ENCODE results near the gene RBM8A.
"Not testable (repeated sequence)": the region's sequence is repeated elsewhere in the genome, so short reads cannot be mapped to it uniquely, and the experiment has no call there.

RBM8A gene

DNA sequence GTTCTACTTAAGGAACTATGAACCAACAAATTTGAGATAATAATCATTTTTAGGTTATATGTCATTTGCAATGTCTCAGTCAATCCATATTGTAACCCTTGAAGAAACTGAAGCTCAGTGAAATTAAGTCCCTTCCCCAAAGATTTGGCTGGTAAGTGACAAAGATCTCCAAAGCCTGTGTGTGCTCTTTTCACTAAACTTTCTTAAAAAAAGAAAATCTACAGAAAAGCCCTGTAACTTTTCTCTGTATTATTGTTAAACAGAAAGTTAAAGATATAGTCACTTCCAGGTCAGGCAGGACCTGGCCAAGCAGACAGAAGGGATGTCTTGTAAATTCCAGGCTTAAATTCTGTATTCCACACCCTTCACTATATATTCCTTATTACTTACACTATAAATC, 29.1 kb upstream of the RBM8A start:
- DNase-seq = no peak

DNA sequence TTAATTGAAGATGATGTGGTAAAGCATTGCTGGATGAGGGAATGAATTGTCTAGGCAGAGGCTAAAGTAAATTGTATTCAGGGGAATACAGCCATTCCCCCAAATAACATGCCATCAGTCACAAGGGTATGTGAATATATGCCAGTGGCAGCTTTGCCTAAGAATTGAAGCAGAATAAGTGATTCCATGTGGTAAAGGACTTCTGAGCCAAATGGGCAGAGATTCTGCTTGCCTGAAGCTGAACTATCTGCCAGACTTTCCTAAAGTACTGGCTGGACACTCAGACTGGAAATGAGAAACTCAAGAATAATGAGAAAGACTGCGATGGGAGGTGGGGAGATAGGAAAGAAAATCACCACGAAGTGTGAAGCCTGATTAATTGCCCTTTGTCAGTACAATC, 28.2 kb upstream of the RBM8A start:
- DNase-seq = no peak

DNA sequence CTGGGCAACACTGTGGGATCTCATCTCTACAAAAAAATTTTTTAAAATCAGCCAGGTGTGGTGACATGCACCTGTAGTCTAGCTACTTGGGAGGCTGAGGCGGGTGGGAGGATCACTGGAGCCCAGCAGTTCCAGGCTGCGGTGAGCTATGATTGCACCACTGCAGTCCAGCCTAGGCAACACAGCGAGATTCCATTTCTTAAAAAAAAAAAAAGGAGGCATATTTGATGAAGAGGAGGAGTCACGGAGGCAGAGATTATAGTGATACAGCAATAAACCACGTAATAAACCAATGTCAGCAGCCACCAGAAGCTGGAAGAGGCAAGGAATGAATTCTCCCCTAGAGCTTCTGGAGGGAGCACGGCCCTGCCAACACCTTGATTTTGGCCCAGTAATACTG, 26.6 kb upstream of the RBM8A start:
- DNase-seq = no peak

DNA sequence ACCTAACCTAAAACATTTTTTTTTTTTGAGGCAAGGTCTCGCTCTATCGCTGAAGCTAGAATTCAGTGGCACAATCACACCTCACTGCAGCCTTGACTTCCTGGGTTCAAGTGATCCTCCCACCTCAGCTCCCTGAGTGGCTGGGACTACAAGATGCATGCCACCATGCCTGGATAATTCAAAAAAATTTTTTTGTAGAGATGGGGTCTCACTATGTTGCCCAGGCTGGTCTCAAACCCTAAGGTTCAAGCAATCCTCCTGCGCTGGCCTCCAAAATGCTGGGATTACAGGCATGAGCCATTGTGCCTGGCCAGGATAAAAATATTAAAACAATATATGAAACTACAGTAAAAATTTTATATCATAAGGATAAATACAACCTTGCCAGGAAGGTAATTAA, 25.6 kb upstream of the RBM8A start:
- DNase-seq = no peak

DNA sequence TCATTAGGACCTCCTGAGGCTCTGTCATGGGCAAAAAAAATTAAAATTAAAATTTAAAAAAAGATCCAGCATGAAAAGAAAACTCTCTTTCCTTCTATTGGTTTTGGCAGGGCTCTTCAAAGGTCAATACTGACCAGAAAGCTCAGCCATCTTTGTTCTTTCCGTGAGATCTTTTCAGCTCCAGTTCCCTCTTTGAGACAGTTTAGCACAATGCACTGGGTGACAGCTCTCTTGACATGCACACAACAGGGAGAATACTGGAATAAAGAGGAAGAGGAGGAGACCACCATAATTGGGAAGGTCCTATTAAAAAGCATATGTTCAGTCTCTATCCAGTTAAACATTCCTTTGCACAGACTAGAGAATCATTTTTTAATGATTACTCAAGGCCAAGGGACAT, 24.2 kb upstream of the RBM8A start:
- no peak for DNase-seq

DNA sequence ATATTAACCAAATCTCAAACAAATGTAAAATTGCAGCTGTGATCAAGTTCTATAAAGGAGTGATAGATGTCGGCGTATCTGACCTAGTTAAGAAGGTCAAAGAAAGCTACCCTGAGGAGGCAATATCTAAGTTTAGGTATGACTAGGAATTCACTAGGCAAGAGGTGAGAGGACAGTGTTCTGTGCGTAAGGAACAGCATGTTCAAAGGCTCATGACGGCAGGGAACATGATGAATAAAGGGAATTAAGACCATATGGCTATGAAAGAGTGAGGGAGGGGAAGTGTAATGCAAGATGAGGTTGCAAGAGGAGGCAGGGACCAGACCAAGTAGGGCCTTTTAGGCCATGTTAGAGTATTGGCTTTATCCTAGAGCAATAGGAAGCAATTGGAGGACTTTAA, 21.9 kb upstream of the RBM8A start:
- DNase-seq = no peak

DNA sequence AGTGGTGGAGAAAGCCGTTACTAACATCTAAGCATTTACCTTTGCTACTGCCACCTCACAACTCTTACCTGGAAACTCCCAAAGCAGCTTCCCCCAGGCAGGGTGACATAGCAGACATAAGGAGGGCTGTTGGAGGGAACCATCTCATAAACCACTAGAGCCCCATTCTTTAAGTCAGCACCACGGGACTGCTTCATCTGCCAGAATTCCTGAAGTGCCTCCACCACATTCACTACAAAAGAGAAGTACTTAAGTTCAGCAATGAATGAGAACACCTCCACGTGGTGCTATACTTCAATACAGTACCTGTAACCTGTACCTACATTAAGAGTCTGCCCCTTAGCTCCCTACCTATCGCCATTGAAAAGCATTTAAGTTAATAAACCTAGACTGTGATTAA, 20.3 kb upstream of the RBM8A start:
- DNase-seq = no peak

DNA sequence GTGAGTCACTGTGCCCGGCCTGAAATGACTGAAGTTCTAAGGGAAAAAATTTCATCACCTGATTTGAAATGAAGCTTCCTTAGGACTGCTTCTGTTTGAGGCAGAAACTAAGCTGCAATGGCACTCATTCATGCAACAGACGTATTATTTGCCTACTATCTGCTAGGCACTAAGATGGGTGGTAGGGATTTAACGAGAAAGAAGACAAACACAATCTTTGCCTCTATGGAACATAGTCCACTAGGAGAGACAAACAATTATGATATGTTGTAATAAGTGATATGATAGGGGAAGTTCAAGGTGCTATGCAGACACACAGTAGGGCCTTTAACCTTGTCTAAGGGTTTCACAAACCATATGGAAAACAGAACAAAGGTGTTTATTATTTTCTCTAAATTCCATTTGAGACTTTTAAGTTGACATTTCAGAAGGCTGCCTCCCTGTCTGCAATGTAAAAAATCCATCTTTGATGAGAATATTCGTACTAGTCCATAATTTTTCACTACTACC, 19.2 kb upstream of the RBM8A start:
- DNase-seq = no peak

DNA sequence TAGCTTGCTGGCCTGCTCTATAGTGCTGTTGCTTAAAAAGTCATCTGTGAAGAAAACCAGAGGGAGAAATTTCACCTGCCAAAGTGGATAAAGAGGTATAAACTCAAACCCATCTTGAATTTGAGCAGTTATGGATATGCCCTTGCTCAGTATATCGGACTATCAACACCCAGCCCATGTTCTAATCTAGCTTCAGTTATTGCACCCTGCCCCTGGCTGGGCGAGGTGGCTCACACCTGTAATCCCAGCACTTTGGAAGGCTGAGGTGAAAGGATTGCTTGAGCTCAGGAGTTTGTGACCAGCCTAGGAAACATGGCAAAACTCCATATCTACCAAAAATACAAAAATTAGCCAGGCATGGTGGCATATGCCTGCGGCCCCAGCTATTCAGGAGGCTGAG, 17.2 kb upstream of the RBM8A start:
- DNase-seq = no peak

DNA sequence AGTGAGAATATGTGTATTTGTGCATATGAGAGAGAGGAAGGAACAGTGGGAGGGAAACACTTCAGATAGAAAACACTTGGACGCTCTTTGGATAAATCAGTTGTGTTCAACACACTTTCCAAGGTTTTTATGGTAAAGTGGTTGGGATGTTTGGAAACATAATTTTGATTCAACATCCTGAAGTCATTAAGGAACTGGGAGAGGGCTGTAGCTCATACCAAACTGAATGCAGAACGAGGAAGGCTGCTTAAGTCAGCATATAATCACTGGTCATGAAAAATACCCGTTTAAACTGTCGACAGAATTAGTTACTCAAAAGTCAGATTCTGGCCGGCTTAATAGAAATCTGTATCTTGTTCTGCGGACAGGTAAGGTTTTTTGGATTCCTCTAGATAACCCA, 15.6 kb upstream of the RBM8A start:
- no peak for DNase-seq

DNA sequence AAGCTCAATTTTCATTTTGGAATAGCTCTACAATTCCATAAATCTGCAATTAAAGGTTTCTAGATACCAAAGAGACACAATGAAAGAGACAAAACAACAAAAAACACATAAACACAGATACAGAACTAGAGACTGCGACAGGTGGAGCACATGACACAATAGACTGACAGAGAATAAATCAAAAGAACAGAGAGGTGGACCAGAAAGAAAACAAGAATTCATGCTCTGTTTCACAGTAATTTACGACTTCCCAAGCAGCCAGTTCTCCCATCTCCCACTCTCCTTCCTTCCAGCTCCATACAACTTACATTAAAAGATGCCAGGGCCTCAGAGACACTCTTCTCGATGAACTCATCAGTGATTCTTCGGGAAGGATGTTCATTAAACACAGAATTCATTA, 15.1 kb upstream of the RBM8A start:
- DNase-seq = no peak

DNA sequence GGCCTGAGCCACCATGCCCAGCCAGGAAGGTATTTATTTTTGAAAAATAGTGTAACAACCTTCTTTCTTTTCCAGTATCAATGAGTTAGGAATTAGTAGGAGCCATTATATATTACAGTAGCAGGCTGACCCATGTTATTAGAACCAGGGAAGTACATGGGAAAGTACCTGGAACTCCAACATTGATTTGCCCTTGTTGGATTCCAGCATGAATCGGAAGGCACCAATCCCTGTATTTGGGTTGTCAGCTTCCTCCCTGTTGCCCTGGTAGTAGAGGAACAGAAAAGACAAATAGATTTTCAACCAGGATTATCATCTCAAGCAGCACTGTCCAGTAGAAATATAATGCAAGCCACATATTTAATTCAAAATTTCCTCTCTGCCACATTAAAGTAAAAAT, 10.2 kb upstream of the RBM8A start:
- DNase-seq = no peak

DNA sequence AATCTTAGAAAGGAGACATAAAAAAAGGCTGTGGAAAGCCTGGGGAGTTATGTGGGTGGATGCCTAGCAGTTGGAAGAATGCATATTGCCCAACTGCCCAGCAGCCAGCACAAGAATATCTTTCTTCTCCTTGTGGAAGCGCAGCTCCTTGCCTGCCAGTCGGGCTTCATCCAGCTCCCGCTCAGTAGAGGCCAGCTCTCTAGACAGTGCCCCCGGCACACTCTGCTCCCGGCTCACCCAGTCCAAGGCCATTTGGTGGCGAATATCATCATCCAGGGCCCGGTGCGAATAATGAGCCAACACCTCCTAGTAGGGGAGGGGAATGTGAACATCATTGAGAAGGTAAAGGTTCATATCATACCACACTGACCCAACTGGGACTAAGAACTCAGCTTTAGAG, 9.0 kb upstream of the RBM8A start:
- DNase-seq = no peak

DNA sequence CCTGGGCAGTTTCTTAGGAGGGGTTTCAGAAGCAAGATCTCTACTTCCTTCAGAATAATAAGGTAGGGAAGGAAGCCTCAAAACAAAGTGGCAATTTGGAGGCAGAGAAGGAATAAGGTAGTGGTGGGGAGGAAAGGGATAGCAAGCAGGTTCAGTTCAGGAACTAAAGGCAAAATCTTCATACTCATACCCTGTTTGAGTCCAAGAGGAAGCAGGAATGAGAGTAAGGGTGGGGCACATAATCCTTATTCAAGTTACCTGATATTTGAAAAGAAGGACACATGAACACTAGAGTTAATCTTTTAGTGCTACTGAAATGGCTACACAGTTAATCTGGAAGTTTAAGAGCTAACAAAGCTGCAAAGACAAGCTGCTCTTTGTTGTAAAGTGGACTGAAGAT, 8.4 kb upstream of the RBM8A start:
- no peak for DNase-seq

DNA sequence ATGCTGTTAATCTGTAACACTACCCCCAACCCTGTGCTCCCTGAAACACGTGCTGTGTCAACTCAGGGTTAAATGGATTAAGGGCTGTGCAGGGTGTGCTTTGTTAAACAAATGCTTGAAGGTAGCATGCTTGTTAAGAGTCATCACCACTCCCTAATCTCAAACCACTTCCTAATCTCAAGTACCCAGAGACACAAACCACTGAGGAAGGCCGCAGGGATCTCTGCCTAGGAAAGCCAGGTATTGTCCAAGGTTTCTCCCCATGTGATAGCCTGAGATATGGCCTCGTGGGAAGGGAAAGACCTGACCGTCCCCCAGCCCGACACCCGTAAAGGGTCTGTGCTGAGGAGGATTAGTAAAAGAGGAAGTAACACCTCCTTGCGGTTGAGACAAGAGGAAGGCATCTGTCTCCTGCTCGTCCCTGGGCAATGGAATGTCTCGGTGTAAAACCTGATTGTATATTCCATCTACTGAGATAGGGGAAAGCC, 5.3 kb upstream of the RBM8A start:
- not testable (repeated sequence) for DNase-seq

DNA sequence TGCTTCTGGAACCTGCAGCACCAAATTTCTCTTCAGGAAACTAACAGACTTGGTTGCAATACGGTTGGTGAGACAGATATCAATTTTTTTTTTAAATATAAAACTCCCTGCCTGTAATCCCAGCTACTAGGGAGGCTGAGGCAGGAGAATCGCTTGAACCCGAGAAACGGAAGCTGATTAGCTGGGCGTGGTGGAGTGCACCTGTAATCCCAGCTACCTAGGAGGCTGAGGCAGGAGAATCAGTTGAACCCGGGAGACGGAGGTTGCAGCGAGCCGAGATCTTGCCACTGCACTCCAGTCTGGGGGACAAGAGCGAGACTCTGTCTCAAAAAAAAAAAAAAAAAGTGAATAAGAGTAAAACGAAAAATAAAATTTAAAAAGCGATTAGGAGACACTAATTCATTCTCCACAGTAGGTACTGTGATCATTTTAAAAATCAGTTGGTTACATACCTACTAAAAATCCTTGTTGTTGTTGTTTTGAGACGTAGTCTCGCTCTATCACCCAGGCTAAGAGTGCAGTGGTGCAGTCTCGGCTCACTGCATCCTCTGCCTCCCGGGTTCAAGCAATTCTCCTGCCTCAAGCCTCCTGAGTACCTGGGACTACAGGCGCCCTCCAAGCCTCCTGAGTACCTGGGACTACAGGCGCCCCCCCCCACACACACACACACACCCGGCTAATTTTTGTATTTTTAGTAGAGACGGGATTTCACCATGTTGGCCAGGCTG, 796 bp upstream of the RBM8A start:
- DNase-seq = no peak

DNA sequence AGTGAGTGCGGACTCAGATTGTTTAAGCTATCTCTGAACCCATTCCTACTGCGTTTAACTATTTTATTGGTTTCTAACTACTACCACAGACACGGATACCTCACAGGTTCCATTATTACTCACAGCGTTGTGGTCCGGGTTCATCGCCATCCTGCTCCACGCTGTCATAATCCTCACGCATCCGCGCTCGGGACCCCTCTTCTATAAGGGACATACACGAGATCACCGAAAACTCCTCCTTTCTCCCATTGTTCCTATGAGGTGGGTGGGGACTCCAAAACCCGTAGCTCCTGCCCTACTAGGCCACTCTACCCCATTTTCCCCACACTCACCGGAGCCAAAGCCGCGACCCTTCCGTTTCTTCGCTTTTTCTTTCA, 610 bp downstream of the RBM8A start:
- DNase-seq = no peak

DNA sequence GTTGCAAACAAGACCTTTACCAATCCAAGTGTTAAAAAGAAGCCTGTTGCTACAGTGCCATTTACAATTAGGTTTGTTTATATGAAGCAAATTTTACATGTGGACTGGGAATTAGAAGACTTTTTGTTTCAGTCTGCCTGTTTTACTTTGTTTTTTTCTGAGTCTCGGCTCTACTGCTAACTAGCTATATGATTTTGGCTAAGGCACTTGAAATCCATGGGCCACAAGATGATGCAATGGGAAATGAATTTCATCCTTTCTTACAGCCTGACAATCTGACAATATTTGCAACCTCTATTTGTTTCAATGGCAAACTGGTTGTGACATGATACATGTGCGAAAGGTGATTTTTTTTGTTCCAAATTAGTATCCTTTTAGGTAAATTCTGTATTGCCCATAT, 5.0 kb downstream of the RBM8A start:
- no peak for DNase-seq

DNA sequence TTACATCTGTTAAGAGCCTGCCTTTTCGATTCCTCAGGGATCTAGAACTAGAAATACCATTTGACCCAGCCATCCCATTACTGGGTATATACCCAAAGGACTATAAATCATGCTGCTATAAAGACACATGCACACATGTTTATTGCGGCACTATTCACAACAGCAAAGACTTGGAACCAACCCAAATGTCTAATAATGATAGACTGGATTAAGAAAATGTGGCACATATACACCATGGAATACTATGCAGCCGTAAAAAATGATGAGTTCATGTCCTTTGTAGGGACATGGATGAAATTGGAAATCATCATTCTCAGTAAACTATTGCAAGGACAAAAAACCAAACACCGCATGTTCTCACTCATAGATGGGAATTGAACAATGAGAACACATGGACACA, 7.0 kb downstream of the RBM8A start:
- not testable (repeated sequence) for DNase-seq

DNA sequence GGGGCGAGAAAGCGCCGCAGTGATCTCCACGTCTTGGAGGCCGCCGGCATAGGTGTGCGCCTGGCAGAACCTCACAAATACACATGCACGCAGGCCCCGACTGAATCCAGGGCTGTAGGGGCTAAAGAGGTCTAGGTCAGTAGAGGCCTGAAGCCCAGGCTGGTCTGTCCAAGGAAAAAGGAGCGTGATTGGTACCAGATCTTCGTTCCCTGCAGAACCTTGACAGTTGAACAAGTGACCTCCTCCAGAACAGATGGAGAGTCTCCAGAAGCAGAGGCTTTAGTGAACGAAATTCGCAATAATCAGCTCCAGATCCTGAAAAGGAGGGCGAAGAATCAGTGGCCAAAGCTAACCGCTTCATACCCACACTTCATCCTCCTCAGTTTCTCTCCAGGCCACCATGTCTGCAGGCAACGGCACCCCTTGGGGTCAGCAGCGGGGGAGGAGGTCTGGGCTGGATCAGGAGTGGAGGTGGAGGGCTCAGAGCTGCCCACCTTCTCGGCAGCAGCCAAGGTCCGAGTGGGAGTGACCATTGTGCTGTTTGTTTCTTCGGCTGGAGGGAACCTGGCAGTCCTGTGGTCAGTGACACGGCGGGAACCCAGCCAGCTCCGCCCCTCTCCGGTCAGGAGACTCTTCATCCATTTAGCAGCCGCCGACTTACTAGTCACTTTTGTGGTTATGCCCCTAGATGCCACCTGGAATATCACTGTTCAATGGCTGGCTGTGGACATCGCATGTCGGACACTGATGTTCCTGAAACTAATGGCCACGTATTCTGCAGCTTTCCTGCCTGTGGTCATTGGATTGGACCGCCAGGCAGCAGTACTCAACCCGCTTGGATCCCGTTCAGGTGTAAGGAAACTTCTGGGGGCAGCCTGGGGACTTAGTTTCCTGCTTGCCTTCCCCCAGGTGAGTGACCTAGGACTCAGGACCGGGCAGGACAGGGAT, 8.0 kb downstream of the RBM8A start:
- no peak for DNase-seq

DNA sequence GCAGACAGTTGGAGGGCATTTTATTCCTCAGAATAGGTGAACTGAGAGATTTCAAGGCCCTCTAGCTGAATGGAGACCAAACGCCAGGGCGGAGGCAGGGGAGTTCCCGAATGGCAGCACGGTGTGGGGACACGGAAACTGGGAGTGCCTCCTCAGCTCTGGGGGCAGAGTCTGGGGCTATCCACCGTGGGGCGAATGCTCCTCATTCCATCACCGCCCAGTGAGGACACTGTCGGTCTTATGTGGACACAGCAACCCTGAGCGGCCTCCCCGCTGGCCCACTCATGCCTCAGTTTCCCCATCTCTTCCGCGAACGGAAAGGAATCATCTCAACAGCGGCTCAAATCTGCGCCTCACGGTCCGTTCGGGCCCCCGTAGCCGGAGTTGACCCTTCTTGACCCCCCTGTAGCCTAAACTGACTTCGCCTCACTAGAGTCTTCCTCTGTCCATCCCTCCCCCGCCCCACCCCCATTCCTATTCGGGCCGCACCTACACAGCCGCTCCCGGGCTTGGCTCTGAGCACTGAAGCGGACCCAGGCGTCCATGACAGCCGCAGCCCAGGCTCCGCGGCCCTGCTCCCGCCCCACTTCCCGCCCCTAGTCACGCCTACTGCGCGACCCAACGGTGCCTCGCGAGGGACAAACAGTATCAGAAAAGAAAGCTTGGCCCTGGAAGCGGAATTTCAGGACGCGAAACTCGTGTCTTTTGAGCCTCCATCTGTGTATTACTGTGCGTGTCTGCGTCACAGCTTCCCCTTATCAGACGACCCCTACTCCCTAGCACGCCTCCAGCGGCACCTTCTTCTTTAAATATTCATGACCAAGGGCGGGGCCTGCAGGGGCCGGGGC, 8.9 kb downstream of the RBM8A start, which contains the start of gene PEX11B:
TSS of gene PEX11B (minus strand) at position 574 of the 848 bp plus-strand sequence. CDS start at position 545, 29 bp downstream.
- DNase-seq = peak; percentile 51

DNA sequence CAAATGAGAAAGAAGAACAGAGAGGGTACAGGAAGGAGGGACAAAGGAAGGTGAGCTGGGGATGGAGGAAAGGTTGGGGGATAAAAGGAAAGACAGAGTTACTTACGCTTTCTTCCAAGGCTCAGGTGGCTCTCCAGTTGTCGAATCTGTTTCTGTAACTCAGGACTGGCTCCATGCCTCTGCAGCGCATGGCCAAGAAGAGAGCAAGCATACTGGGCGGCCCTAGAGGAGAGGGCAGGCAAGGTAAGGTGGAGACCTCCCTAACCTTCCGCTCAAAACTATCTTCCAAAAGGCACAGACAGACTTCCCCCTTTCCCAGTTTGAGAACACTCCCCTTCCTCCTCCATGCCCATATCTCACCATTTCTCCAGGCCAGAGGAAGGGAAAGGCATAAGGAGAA, 9.7 kb downstream of the RBM8A start:
- DNase-seq = no peak

DNA sequence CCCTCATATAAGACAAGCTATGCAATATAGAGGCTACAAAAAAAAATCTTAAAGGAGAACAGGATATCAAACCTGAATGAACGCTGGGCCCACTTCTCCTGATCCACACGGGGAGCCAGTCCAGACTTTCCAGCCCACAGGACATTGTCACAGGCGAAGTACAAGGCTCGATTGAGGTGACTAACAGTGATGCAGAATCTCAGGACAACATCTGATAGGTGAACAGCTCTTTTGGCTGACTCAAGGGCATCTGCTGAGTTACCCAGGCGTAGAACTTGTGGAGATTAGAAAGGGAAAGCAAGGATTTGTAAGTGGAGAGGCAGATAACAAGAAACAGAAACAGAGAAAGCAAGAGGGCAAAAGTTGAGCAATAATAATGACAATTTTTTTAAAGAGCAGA, 10.5 kb downstream of the RBM8A start:
- no peak for DNase-seq

Data from T1000 (cell line).